WERI-Rb-1 (cell line): ENCODE measurements around the gene CEP55.

Experiments used
- DNase-seq: peaks from one replicate; pipeline ENCODE4 v3.0.0-alpha.2; 2020
- H3K27ac ChIP-seq: fragments of 250-450 bp; sonication (Bioruptor Pico); 2 replicates; pipeline ENCODE4 v1.5.1; 2020; ENCODE audit warnings: mild to moderate bottlenecking, moderate library complexity
- H3K27me3 ChIP-seq: fragments of 250-450 bp; sonication (Bioruptor Pico); 2 replicates; pipeline ENCODE4 v1.5.1; 2021; ENCODE audit warnings: mild to moderate bottlenecking, low read depth, moderate library complexity; ENCODE audit not compliant: insufficient read depth, severe bottlenecking
- H3K36me3 ChIP-seq: fragments of 250-450 bp; sonication (Bioruptor Pico); 2 replicates; pipeline ENCODE4 v1.5.1; 2020; ENCODE audit warnings: mild to moderate bottlenecking, moderate library complexity
- H3K4me3 ChIP-seq: 2 replicates; pipeline ENCODE4 v1.5.1; 2011; ENCODE audit warnings: low read depth, mild to moderate bottlenecking, control low read depth, low read length
- H3K9me3 ChIP-seq: fragments of 250-450 bp; sonication (Bioruptor Pico); 2 replicates; pipeline ENCODE4 v1.5.1; 2021; ENCODE audit warnings: mild to moderate bottlenecking, moderate library complexity; ENCODE audit not compliant: severe bottlenecking
- CTCF ChIP-seq: IDR thresholded peaks from 2 replicates; pipeline ENCODE4 v1.5.1; 2011; ENCODE audit warnings: low read depth, mild to moderate bottlenecking, control low read depth, inconsistent platforms, low read length

Gene CEP55

GRCh38 chr10:93471110-93471651 lies 25.2 kb upstream of the CEP55 start:
- Histone ChIP-seq H3K9me3 (peaks cover 2% of the 10 kb centered on the region), H3K36me3 (no peaks in the 10 kb centered on the region), H3K27ac (no peak overlapping the region), H3K27me3 (no peaks in the 10 kb centered on the region), H3K4me3 (no peak overlapping the region)
- no peak for DNase-seq
- TF ChIP-seq CTCF = no peak

- H3K27me3 ChIP-seq = no peaks in the 10 kb centered on the region
- DNase-seq = no peak
- H3K27ac ChIP-seq = no peak overlapping the region
- no peaks in the 10 kb centered on the region for H3K9me3 ChIP-seq
- TF ChIP-seq CTCF = no peak
- no peak overlapping the region for H3K4me3 ChIP-seq
- H3K36me3 ChIP-seq = no peaks in the 10 kb centered on the region
These were observed 23.3 kb upstream of the CEP55 start for GRCh38 chr10:93473161-93473560.

- no peak for DNase-seq
- TF ChIP-seq CTCF = no peak
- H3K9me3 ChIP-seq = no peaks in the 10 kb centered on the region
- H3K27me3 ChIP-seq = no peaks in the 10 kb centered on the region
- H3K4me3 ChIP-seq = no peak overlapping the region
- H3K36me3 ChIP-seq = no peaks in the 10 kb centered on the region
- H3K27ac ChIP-seq = no peak overlapping the region
These were observed 22.5 kb upstream of the CEP55 start for GRCh38 chr10:93473804-93474472.

GRCh38 chr10:93475227-93475626 lies 21.2 kb upstream of the CEP55 start:
- H3K36me3 ChIP-seq = no peaks in the 10 kb centered on the region
- no peak for TF ChIP-seq CTCF
- no peak overlapping the region for H3K4me3 ChIP-seq
- no peaks in the 10 kb centered on the region for H3K9me3 ChIP-seq
- no peaks in the 10 kb centered on the region for H3K27me3 ChIP-seq
- no peak overlapping the region for H3K27ac ChIP-seq
- no peak for DNase-seq

GRCh38 chr10:93475871-93476270 lies 20.5 kb upstream of the CEP55 start:
- Histone ChIP-seq H3K27me3 (no peaks in the 10 kb centered on the region), H3K4me3 (no peak overlapping the region), H3K27ac (no peak overlapping the region), H3K9me3 (no peaks in the 10 kb centered on the region), H3K36me3 (no peaks in the 10 kb centered on the region)
- no peak for TF ChIP-seq CTCF
- DNase-seq = no peak

- DNase-seq = no peak
- no peaks in the 10 kb centered on the region for H3K27me3 ChIP-seq
- no peak overlapping the region for H3K27ac ChIP-seq
- no peaks in the 10 kb centered on the region for H3K9me3 ChIP-seq
- H3K4me3 ChIP-seq = no peak overlapping the region
- H3K36me3 ChIP-seq = no peaks in the 10 kb centered on the region
- no peak for TF ChIP-seq CTCF
These were observed 19.7 kb upstream of the CEP55 start for GRCh38 chr10:93476756-93477155.
